HG03565 (cell line): Measurements from ENCODE around the gene CEP128.

Experiments used
- ATAC-seq: cut with Tn5 transposase; IDR thresholded peaks from one replicate; pipeline ENCODE4 v1.9.1; 2021; ENCODE audit warnings: mild to moderate bottlenecking, moderate library complexity; ENCODE audit not compliant: unreplicated experiment

Gene CEP128

GRCh38 chr14:80494769-80495168, 446.8 kb downstream of the CEP128 start:
- no peak for ATAC-seq

- ATAC-seq, result no peak
Observed at GRCh38 chr14:80493620-80494019, 447.9 kb downstream of the CEP128 start.

- ATAC-seq, result no peak
Observed at GRCh38 chr14:80491650-80492049, 449.9 kb downstream of the CEP128 start.

GRCh38 chr14:80491131-80491530, 450.4 kb downstream of the CEP128 start:
- peak; percentile 87 for ATAC-seq

GRCh38 chr14:80489513-80489912, 452.0 kb downstream of the CEP128 start:
- no peak for ATAC-seq

GRCh38 chr14:80485764-80486163, 455.8 kb downstream of the CEP128 start:
- ATAC-seq, result no peak

- ATAC-seq, result no peak
Observed at GRCh38 chr14:80483331-80483730, 458.2 kb downstream of the CEP128 start.

GRCh38 chr14:80477388-80478160, 464.0 kb downstream of the CEP128 start:
- ATAC-seq, result no peak

- no peak for ATAC-seq
Observed at GRCh38 chr14:80475074-80475473, 466.5 kb downstream of the CEP128 start.

GRCh38 chr14:80468331-80469122, 473.0 kb downstream of the CEP128 start:
- no peak for ATAC-seq

GRCh38 chr14:80465546-80466220, 475.9 kb downstream of the CEP128 start:
- ATAC-seq, result no peak

- no peak for ATAC-seq
Observed at GRCh38 chr14:80464531-80465149, 476.9 kb downstream of the CEP128 start.

GRCh38 chr14:80456209-80456608, 485.3 kb downstream of the CEP128 start:
- no peak for ATAC-seq

GRCh38 chr14:80455031-80455430, 486.5 kb downstream of the CEP128 start:
- ATAC-seq, result no peak

GRCh38 chr14:80448267-80448666, 493.3 kb downstream of the CEP128 start:
- no peak for ATAC-seq

- ATAC-seq, result no peak
Observed at GRCh38 chr14:80447392-80447791, 494.1 kb downstream of the CEP128 start.
